Lung (tissue), 12 donors: ENCODE data around the gene HPN. TPM values are rescaled to one million over a fixed set of nuclear protein-coding genes. Genes with fewer than 3 reads are reported as not detected.

Experiments used
- ATAC-seq: fragments of 200-7000 bp; cut with Tn5 transposase; one replicate; pipeline ENCODE4 v1.9.1; 2020; ENCODE audit warnings: moderate number of reproducible peaks; ENCODE audit not compliant: insufficient read depth, low FRiP score
- DNase-seq, 3 donors: peaks; one replicate each; pipeline ENCODE4 v3.0.0-alpha.2; 2013 to 2017
- H3K27ac ChIP-seq, 2 donors: one replicate each; pipeline ENCODE4 v1.5.1; 2013; ENCODE audit warnings: mild to moderate bottlenecking in 2 of 2, moderate library complexity in 2 of 2, control low read depth in 1 of 2, inconsistent platforms in 1 of 2, low read depth in 1 of 2, low read length in 1 of 2
- H3K27me3 ChIP-seq, 3 donors: one replicate each; pipeline ENCODE4 v1.5.1; 2013; ENCODE audit warnings: low read length in 2 of 3; ENCODE audit not compliant: control insufficient read depth in 3 of 3, insufficient read depth in 3 of 3
- H3K36me3 ChIP-seq, 4 donors: one replicate each; pipeline ENCODE4 v1.5.1; 2013; ENCODE audit warnings: low read length in 4 of 4, mild to moderate bottlenecking in 1 of 4, moderate library complexity in 1 of 4; ENCODE audit not compliant: control insufficient read depth in 4 of 4, insufficient read depth in 4 of 4
- H3K4me1 ChIP-seq, 5 donors: one replicate each; pipeline ENCODE4 v1.5.1; 2013; ENCODE audit warnings: low read length in 5 of 5, mild to moderate bottlenecking in 2 of 5, moderate library complexity in 1 of 5; ENCODE audit not compliant: control insufficient read depth in 5 of 5, insufficient read depth in 5 of 5
- H3K4me3 ChIP-seq: one replicate; pipeline ENCODE4 v1.5.1; 2013; ENCODE audit warnings: mild to moderate bottlenecking, control low read depth, moderate library complexity
- H3K9ac ChIP-seq, 2 donors: one replicate each; pipeline ENCODE4 v1.5.1; 2013; ENCODE audit warnings: low read length in 2 of 2, control low read depth in 1 of 2; ENCODE audit not compliant: insufficient read depth in 1 of 2
- H3K9me3 ChIP-seq, 4 donors: one replicate each; pipeline ENCODE4 v1.5.1; 2013; ENCODE audit warnings: low read length in 3 of 4, mild to moderate bottlenecking in 1 of 4, moderate library complexity in 1 of 4; ENCODE audit not compliant: control insufficient read depth in 4 of 4, insufficient read depth in 3 of 4
- WGBS, 2 donors: extraction: QIAGEN DNeasy Blood & Tissue Kit; methylation state at CpG; one replicate each; pipeline ENCODE4 v1.1.7; 2013; 5-methylcytosine and 5-hydroxymethylcytosine counted together
- polyA plus RNA-seq, 2 donors: library from polyadenylated mRNA; stranded (reverse); fragments of 200-250 nt; gene quantifications; one replicate each; pipeline ENCODE4 v1.2.1, GENCODE V29; 2013
- total RNA-seq, 2 donors: library from RNA; depleted of rRNA in 1 of 2; stranded (reverse); fragments of >200 nt in 1 of 2; gene quantifications; one replicate each; pipeline ENCODE4 v1.2.1, GENCODE V29; 2014 to 2021
- TF ChIP-seq, protein P1 (sequence below): IDR thresholded peaks from 2 replicates; pipeline ENCODE4 v1.5.1; 2012; ENCODE audit warnings: mild to moderate bottlenecking; ENCODE audit errors: control extremely low read depth, extremely low read depth
- donor health status: control.
- donor health status: control.
- donor health status: Bipolar disorder and iron deficiency.
- donor health status: healthy.
- donor health status: DM: yes; HTN: yes; CAD: no.

Gene HPN
- total and polyA plus RNA-seq, 4 donors, result 15.4 to 41.4 (median 26.8) TPM

GRCh38 chr19:35034588-35035382 lies 6.7 kb upstream of the HPN start:
- DNase-seq (no peak), ATAC-seq (no peak)
- no peak overlapping the region for H3K9ac ChIP-seq
- H3K27me3 ChIP-seq, result peaks cover 0 to 26% (median 14%) of the 10 kb centered on the region in 3 donors
- H3K4me1 ChIP-seq, result peaks cover 0 to 16% (median 3%) of the 10 kb centered on the region in 5 donors
- H3K36me3 ChIP-seq, result no peaks in the 10 kb centered on the region
- TF ChIP-seq, protein P1, sequence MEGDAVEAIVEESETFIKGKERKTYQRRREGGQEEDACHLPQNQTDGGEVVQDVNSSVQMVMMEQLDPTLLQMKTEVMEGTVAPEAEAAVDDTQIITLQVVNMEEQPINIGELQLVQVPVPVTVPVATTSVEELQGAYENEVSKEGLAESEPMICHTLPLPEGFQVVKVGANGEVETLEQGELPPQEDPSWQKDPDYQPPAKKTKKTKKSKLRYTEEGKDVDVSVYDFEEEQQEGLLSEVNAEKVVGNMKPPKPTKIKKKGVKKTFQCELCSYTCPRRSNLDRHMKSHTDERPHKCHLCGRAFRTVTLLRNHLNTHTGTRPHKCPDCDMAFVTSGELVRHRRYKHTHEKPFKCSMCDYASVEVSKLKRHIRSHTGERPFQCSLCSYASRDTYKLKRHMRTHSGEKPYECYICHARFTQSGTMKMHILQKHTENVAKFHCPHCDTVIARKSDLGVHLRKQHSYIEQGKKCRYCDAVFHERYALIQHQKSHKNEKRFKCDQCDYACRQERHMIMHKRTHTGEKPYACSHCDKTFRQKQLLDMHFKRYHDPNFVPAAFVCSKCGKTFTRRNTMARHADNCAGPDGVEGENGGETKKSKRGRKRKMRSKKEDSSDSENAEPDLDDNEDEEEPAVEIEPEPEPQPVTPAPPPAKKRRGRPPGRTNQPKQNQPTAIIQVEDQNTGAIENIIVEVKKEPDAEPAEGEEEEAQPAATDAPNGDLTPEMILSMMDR, result no peak
- H3K27ac ChIP-seq, result no peak overlapping the region
- H3K9me3 ChIP-seq, result no peaks in the 10 kb centered on the region
- 89 to 90% methylated on average over 17 of the region's 17 CpGs for WGBS, 2 donors
- H3K4me3 ChIP-seq, result no peak overlapping the region

GRCh38 chr19:35037716-35038622 lies 3.6 kb upstream of the HPN start:
- H3K27ac ChIP-seq, result peak overlapping the region in 1 of 2 donors; percentile 3
- TF ChIP-seq, protein P1, result no peak

GRCh38 chr19:35038623-35039512 lies 2.7 kb upstream of the HPN start:
- Histone ChIP-seq H3K27me3 (no peaks in the 10 kb centered on the region), H3K36me3 (no peaks in the 10 kb centered on the region), H3K27ac (peak overlapping the region in 1 of 2 donors; percentile 75), H3K9ac (no peak overlapping the region), H3K9me3 (no peaks in the 10 kb centered on the region), H3K4me3 (no peak overlapping the region), H3K4me1 (peaks cover 6 to 31% (median 18%) of the 10 kb centered on the region in 5 donors)
- DNase-seq (peak in 1 of 3 donors; percentile 25), ATAC-seq (no peak)
- TF ChIP-seq, protein P1, result no peak
- WGBS, 2 donors, result 34 to 53% methylated on average over 17 of the region's 17 CpGs

More at GRCh38 chr19:35037716-35038622, 3.6 kb upstream of the HPN start:
- H3K9me3 ChIP-seq, result no peaks in the 10 kb centered on the region
- ATAC-seq, result no peak
- peaks cover 6 to 31% (median 18%) of the 10 kb centered on the region in 5 donors for H3K4me1 ChIP-seq
- peaks cover 0 to 5% (median 0%) of the 10 kb centered on the region in 3 donors for H3K27me3 ChIP-seq
- 39 to 42% methylated on average over 13 of the region's 13 CpGs for WGBS, 2 donors
- DNase-seq, result peak in 1 of 3 donors; percentile 35
- no peaks in the 10 kb centered on the region for H3K36me3 ChIP-seq
- no peak overlapping the region for H3K4me3 ChIP-seq
- H3K9ac ChIP-seq, result no peak overlapping the region
